Measurements from ENCODE around the gene ECM1. TPM values are rescaled to one million over a fixed set of nuclear protein-coding genes. Genes with fewer than 3 reads are reported as not detected.

Gene ECM1
- total RNA-seq: 17.6 and 32.3 TPM in 2 replicates

GRCh38 chr1:150507912-150508864 lies at the start of gene ECM1:
Gene ECM1, plus strand, starts transcription at chr1:150508109. Its CDS starts 101 bp downstream, at chr1:150508210.

GRCh38 chr1:150486966-150487762 lies 20.7 kb upstream of the ECM1 start, which contains the start of gene TARS2:
Gene TARS2, plus strand, starts transcription at chr1:150487419. Its CDS starts 32 bp downstream, at chr1:150487451.

GRCh38 chr1:150515328-150516049 lies 7.6 kb downstream of the ECM1 start, which contains the start of gene FALEC:
Gene FALEC, plus strand, starts transcription at chr1:150515752.

GRCh38 chr1:150548632-150549495 lies 41.0 kb downstream of the ECM1 start, which contains the start of gene ADAMTSL4:
Gene ADAMTSL4, plus strand, starts transcription at chr1:150549408. Its CDS starts 2,881 bp downstream, at chr1:150552289.

Other genes with a start within 250 kb of the ECM1 start
- gene APH1A, start 239.1 kb upstream of the ECM1 start, total RNA-seq: 92.1 and 92.4 TPM in 2 replicates
- gene C1orf54, start 235.3 kb upstream of the ECM1 start, total RNA-seq: 19.5 and 21.2 TPM in 2 replicates
- 3.3 and 3.6 TPM in 2 replicates for gene CIART, start 225.6 kb upstream of the ECM1 start, total RNA-seq
- gene MRPS21, start 214.2 kb upstream of the ECM1 start, total RNA-seq: 43.4 and 44.5 TPM in 2 replicates
- 14.8 and 18.6 TPM in 2 replicates for gene PRPF3, start 186.6 kb upstream of the ECM1 start, total RNA-seq
- 8.3 and 9.0 TPM in 2 replicates for gene RPRD2, start 144.0 kb upstream of the ECM1 start, total RNA-seq
- 9.2 and 16.5 TPM in 2 replicates for gene TARS2, start 20.7 kb upstream of the ECM1 start, total RNA-seq
- not detected in 2 replicates for gene FALEC, start 7.6 kb downstream of the ECM1 start, total RNA-seq
- gene ADAMTSL4, start 41.3 kb downstream of the ECM1 start, total RNA-seq: 51.5 and 71.5 TPM in 2 replicates
- gene MCL1, start 71.5 kb downstream of the ECM1 start, total RNA-seq: 158 and 211 TPM in 2 replicates
- gene ENSA, start 121.5 kb downstream of the ECM1 start, total RNA-seq: 34.6 and 138 TPM in 2 replicates
- 16.2 and 16.6 TPM in 2 replicates for gene GOLPH3L, start 189.0 kb downstream of the ECM1 start, total RNA-seq
- not detected in 2 replicates for gene HORMAD1, start 212.8 kb downstream of the ECM1 start, total RNA-seq

Data from pericardium fibroblast (primary cell).